WTC11 (cell line): ENCODE data around the gene SLC6A2. TPM values are rescaled to one million over a fixed set of nuclear protein-coding genes. Genes with fewer than 3 reads are reported as not detected.

ENCODE experiments used
- ATAC-seq: fragments of 200-7000 bp; cut with Tn5 transposase; 2 replicates; pipeline ENCODE4 v1.10.0; 2021; ENCODE audit warnings: mild to moderate bottlenecking, moderate library complexity
- CTCF ChIA-PET: fragments of 300-600 bp; sonication (Branson Sonifier 250); formaldehyde crosslinking; loops from one replicate; lab custom pipeline; 2021; ENCODE audit warnings: antibody characterized with exemption; lab: Charles Lee
- POLR2A ChIA-PET: fragments of 350-600 bp; sonication (Branson Sonifier 250); formaldehyde crosslinking; loops from one replicate; lab custom pipeline; 2021; ENCODE audit warnings: antibody characterized with exemption; lab: Charles Lee
- DNase-seq: peaks from one replicate; pipeline ENCODE4 v3.0.0; 2021; ENCODE audit warnings: low spot score
- H3K27ac Mint-ChIP-seq: 2 replicates; pipeline ENCODE4 v1.8.0; 2021; ENCODE audit warnings: mixed read lengths
- H3K27me3 Mint-ChIP-seq: 2 replicates; pipeline ENCODE4 v1.8.0; 2021; ENCODE audit warnings: low read depth, mild to moderate bottlenecking, moderate library complexity, mixed read lengths
- H3K36me3 Mint-ChIP-seq: 2 replicates; pipeline ENCODE4 v1.8.0; 2021; ENCODE audit warnings: mixed read lengths
- H3K4me1 Mint-ChIP-seq: 2 replicates; pipeline ENCODE4 v1.8.0; 2022; ENCODE audit warnings: mixed read lengths
- H3K4me3 Mint-ChIP-seq: 2 replicates; pipeline ENCODE4 v1.8.0; 2021; ENCODE audit warnings: mild to moderate bottlenecking, moderate library complexity, mixed read lengths
- H3K9me3 Mint-ChIP-seq: 2 replicates; pipeline ENCODE4 v1.8.0; 2021; ENCODE audit warnings: mixed read lengths
- ATF1 ChIP-seq: sonication (generic); formaldehyde crosslinking; IDR thresholded peaks from 2 replicates; pipeline ENCODE4 v1.8.1; 2023; ENCODE audit warnings: mild to moderate bottlenecking, moderate library complexity, missing genetic modification reagents
- EMX1 ChIP-seq: fragments of 250-450 bp; sonication (Bioruptor Pico); IDR thresholded peaks from 2 replicates; pipeline ENCODE4 v1.8.0; 2021; ENCODE audit warnings: mild to moderate bottlenecking
- FOXJ3 ChIP-seq: sonication (generic); formaldehyde crosslinking; IDR thresholded peaks from 2 replicates; pipeline ENCODE4 v1.9.0; 2021; ENCODE audit warnings: missing genetic modification reagents, mild to moderate bottlenecking, borderline replicate concordance
- GABPB1 ChIP-seq: sonication (generic); formaldehyde crosslinking; IDR thresholded peaks from 2 replicates; pipeline ENCODE4 v1.8.1; 2023; ENCODE audit warnings: mild to moderate bottlenecking, missing genetic modification reagents
- HMGA2 ChIP-seq: fragments of 250-450 bp; sonication (Bioruptor Pico); IDR thresholded peaks from 2 replicates; pipeline ENCODE4 v1.4.0; 2021; ENCODE audit warnings: mild to moderate bottlenecking, moderate library complexity
- NFE2L1 ChIP-seq: sonication (generic); formaldehyde crosslinking; IDR thresholded peaks from 2 replicates; pipeline ENCODE4 v1.8.1; 2023; ENCODE audit warnings: missing genetic modification reagents
- NFYB ChIP-seq: sonication (generic); formaldehyde crosslinking; conservative IDR thresholded peaks from 2 replicates; pipeline ENCODE4 v1.8.0; 2022; ENCODE audit warnings: low read depth, missing genetic modification reagents
- NR3C1 ChIP-seq: sonication (generic); formaldehyde crosslinking; conservative IDR thresholded peaks from 2 replicates; pipeline ENCODE4 v1.8.1; 2023; ENCODE audit warnings: low read depth, mild to moderate bottlenecking, missing genetic modification reagents
- SP1 ChIP-seq: sonication (generic); formaldehyde crosslinking; conservative IDR thresholded peaks from 2 replicates; pipeline ENCODE4 v1.8.1; 2022; ENCODE audit warnings: missing genetic modification reagents
- TEAD4 ChIP-seq: sonication (generic); formaldehyde crosslinking; IDR thresholded peaks from 2 replicates; pipeline ENCODE4 v1.8.0; 2022; ENCODE audit warnings: mild to moderate bottlenecking, missing genetic modification reagents
- TP53 ChIP-seq: sonication (generic); formaldehyde crosslinking; IDR thresholded peaks from 2 replicates; pipeline ENCODE4 v1.8.1; 2023; ENCODE audit warnings: mild to moderate bottlenecking, missing genetic modification reagents
- ZNF263 ChIP-seq: sonication (generic); formaldehyde crosslinking; IDR thresholded peaks from 2 replicates; pipeline ENCODE4 v1.8.1; 2022; ENCODE audit warnings: low read depth, mild to moderate bottlenecking, moderate library complexity, missing genetic modification reagents
- ZNF317 ChIP-seq: sonication (generic); formaldehyde crosslinking; IDR thresholded peaks from 2 replicates; pipeline ENCODE4 v1.8.1; 2023; ENCODE audit warnings: low read depth, mild to moderate bottlenecking, moderate library complexity, missing genetic modification reagents, borderline replicate concordance
- ZNF396 ChIP-seq: fragments of 250-450 bp; sonication (Bioruptor Pico); IDR thresholded peaks from 2 replicates; pipeline ENCODE4 v1.8.0; 2021; ENCODE audit warnings: mild to moderate bottlenecking, moderate library complexity, borderline replicate concordance
- ZNF416 ChIP-seq: fragments of 250-450 bp; sonication (Bioruptor Pico); IDR thresholded peaks from 2 replicates; pipeline ENCODE4 v1.9.0; 2021; ENCODE audit warnings: mild to moderate bottlenecking, inconsistent platforms
- total RNA-seq: library from RNA; stranded (reverse); gene quantifications from 3 replicates; pipeline ENCODE4 v1.2.3, GENCODE V29; 2021
- TF ChIP-seq, protein P1 (sequence below): sonication (generic); formaldehyde crosslinking; IDR thresholded peaks from 2 replicates; pipeline ENCODE4 v1.8.1; 2023; ENCODE audit warnings: mild to moderate bottlenecking, missing genetic modification reagents, borderline replicate concordance
- TF ChIP-seq, protein P2 (sequence below): sonication (generic); formaldehyde crosslinking; IDR thresholded peaks from 2 replicates; pipeline ENCODE4 v1.8.1; 2022; ENCODE audit warnings: mild to moderate bottlenecking, missing genetic modification reagents, moderate library complexity, borderline replicate concordance
- TF ChIP-seq, protein P3 (sequence below): sonication (generic); formaldehyde crosslinking; IDR thresholded peaks from 2 replicates; pipeline ENCODE4 v1.8.0; 2023; ENCODE audit warnings: mild to moderate bottlenecking, missing genetic modification reagents
- TF ChIP-seq, protein P4 (sequence below): sonication (generic); formaldehyde crosslinking; conservative IDR thresholded peaks from 2 replicates; pipeline ENCODE4 v1.8.1; 2022; ENCODE audit warnings: mild to moderate bottlenecking, missing genetic modification reagents
- TF ChIP-seq, protein P5 (sequence below): fragments of 250-450 bp; sonication (Bioruptor Pico); IDR thresholded peaks from 2 replicates; pipeline ENCODE4 v1.9.0; 2021; ENCODE audit warnings: mild to moderate bottlenecking

Gene SLC6A2
- total RNA-seq, 1 experiment from 2014 or later: 0.20 TPM

DNA sequence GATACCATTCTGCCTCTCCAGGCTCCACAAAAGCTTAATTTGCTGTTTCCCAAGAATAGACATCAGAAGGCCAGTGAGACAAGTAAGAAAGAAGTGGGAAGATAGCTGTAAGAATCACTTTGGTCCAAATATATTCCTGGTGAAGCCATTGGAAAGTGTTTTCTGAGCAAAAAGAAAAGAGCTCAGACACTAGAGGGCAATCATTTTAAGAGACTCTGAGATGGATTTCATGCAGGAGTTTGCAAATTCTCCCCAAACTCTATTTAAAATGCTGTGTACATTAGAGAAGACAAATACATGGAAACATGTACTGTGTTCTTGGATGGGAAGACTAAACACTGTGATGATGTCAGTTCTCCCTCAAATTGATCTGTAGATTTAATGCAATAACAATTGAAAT, 8.0 kb upstream of the SLC6A2 start (continued):
- TF ChIP-seq, protein P1, sequence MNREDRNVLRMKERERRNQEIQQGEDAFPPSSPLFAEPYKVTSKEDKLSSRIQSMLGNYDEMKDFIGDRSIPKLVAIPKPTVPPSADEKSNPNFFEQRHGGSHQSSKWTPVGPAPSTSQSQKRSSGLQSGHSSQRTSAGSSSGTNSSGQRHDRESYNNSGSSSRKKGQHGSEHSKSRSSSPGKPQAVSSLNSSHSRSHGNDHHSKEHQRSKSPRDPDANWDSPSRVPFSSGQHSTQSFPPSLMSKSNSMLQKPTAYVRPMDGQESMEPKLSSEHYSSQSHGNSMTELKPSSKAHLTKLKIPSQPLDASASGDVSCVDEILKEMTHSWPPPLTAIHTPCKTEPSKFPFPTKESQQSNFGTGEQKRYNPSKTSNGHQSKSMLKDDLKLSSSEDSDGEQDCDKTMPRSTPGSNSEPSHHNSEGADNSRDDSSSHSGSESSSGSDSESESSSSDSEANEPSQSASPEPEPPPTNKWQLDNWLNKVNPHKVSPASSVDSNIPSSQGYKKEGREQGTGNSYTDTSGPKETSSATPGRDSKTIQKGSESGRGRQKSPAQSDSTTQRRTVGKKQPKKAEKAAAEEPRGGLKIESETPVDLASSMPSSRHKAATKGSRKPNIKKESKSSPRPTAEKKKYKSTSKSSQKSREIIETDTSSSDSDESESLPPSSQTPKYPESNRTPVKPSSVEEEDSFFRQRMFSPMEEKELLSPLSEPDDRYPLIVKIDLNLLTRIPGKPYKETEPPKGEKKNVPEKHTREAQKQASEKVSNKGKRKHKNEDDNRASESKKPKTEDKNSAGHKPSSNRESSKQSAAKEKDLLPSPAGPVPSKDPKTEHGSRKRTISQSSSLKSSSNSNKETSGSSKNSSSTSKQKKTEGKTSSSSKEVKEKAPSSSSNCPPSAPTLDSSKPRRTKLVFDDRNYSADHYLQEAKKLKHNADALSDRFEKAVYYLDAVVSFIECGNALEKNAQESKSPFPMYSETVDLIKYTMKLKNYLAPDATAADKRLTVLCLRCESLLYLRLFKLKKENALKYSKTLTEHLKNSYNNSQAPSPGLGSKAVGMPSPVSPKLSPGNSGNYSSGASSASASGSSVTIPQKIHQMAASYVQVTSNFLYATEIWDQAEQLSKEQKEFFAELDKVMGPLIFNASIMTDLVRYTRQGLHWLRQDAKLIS (CRISPR knock-in tag): no peak
- no peak for TF ChIP-seq HMGA2 (CRISPR knock-in tag)
- no peak for TF ChIP-seq SP1
- no peak for TF ChIP-seq ZNF396 (CRISPR knock-in tag)
- no peak for TF ChIP-seq ZNF263 (CRISPR knock-in tag)
- no peak for TF ChIP-seq NFE2L1 (CRISPR knock-in tag)
- TF ChIP-seq, protein P2, sequence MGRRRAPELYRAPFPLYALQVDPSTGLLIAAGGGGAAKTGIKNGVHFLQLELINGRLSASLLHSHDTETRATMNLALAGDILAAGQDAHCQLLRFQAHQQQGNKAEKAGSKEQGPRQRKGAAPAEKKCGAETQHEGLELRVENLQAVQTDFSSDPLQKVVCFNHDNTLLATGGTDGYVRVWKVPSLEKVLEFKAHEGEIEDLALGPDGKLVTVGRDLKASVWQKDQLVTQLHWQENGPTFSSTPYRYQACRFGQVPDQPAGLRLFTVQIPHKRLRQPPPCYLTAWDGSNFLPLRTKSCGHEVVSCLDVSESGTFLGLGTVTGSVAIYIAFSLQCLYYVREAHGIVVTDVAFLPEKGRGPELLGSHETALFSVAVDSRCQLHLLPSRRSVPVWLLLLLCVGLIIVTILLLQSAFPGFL: no peak

DNA sequence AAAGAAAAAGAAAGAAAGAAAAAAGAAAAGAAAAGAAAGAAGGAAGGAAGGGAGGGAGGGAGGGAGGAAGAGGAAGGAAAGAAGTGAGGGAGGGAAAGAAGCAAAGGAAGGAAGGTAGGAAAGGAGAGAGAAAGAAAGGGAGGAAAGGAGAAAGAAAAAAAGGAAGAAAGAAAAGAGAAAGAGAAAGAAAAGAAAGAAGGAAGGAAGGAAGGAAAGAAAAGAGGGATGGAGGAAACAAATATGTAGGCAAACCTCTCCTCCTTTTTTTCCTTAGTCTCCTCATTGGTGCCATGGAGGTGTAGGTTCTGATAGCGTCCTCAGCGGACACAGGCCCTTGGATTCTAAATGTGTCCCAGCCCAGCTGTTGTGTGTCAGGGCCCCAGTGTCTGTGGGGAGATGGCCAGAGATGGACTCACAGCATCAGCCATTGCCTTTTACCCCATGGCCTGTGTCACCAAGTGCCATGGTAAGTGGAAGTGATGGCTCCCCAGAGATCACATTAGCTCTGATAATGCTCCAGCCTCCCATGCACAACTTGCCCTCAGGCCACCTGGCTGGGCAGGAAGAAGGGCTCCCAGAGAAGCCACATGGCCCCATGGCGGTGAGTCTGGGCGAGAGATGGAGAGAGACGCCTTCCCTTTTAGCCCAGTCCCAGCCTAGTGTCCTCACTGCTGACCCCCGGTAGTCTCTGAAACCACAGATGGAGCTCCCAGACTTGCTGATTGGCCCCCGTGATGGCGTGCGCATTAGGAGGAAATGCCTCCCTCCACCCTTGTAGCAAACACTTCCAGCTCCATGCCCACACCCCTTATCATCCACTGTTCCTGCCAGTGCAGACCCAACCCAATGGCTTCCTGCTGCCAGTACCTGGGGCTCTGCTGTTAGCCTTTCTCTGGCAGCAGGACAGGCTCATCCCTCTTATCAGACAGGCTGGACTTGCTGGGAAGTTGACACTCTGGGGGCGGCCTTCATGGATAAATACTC, 3.7 kb upstream of the SLC6A2 start:
- no peak for DNase-seq
- POLR2A ChIA-PET: no interaction called here
- Mint-ChIP-seq H3K36me3 (no peaks in the 10 kb centered on the region), H3K9me3 (peaks cover 6% of the 10 kb centered on the region), H3K4me1 (peaks cover 5% of the 10 kb centered on the region), H3K4me3 (no peak overlapping the region), H3K27ac (no peak overlapping the region), H3K27me3 (peaks cover 34% of the 10 kb centered on the region)
- no peak for ATAC-seq
- CTCF ChIA-PET: interaction anchor here (1.1 kb wide), 2 partner anchors 29 to 187 kb away, joined by 3 to 5 read pairs; no protein-coding TSS in a partner anchor
- TF ChIP-seq ZNF317: no peak
- TF ChIP-seq, protein P3, sequence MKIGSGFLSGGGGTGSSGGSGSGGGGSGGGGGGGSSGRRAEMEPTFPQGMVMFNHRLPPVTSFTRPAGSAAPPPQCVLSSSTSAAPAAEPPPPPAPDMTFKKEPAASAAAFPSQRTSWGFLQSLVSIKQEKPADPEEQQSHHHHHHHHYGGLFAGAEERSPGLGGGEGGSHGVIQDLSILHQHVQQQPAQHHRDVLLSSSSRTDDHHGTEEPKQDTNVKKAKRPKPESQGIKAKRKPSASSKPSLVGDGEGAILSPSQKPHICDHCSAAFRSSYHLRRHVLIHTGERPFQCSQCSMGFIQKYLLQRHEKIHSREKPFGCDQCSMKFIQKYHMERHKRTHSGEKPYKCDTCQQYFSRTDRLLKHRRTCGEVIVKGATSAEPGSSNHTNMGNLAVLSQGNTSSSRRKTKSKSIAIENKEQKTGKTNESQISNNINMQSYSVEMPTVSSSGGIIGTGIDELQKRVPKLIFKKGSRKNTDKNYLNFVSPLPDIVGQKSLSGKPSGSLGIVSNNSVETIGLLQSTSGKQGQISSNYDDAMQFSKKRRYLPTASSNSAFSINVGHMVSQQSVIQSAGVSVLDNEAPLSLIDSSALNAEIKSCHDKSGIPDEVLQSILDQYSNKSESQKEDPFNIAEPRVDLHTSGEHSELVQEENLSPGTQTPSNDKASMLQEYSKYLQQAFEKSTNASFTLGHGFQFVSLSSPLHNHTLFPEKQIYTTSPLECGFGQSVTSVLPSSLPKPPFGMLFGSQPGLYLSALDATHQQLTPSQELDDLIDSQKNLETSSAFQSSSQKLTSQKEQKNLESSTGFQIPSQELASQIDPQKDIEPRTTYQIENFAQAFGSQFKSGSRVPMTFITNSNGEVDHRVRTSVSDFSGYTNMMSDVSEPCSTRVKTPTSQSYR: no peak
- TF ChIP-seq, protein P4, sequence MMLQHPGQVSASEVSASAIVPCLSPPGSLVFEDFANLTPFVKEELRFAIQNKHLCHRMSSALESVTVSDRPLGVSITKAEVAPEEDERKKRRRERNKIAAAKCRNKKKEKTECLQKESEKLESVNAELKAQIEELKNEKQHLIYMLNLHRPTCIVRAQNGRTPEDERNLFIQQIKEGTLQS (CRISPR knock-in tag): no peak
- no peak for TF ChIP-seq TEAD4 (CRISPR knock-in tag)
- TF ChIP-seq FOXJ3: no peak
- TF ChIP-seq NFYB (CRISPR knock-in tag): no peak
- TF ChIP-seq, protein P1 (CRISPR knock-in tag): no peak
- no peak for TF ChIP-seq ATF1 (CRISPR knock-in tag)
- no peak for TF ChIP-seq TP53
- TF ChIP-seq, protein P2: no peak
- no peak for TF ChIP-seq EMX1
- no peak for TF ChIP-seq GABPB1
- no peak for TF ChIP-seq ZNF416 (CRISPR knock-in tag)
- no peak for TF ChIP-seq NR3C1 (CRISPR knock-in tag)
- TF ChIP-seq, protein P5, sequence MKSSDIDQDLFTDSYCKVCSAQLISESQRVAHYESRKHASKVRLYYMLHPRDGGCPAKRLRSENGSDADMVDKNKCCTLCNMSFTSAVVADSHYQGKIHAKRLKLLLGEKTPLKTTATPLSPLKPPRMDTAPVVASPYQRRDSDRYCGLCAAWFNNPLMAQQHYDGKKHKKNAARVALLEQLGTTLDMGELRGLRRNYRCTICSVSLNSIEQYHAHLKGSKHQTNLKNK (CRISPR knock-in tag): no peak
